ENCODE results near the gene NHERF1.
A peak's percentile ranks its signal among the peaks of the same experiment; 100 is the strongest.

The NHERF1 gene

DNA sequence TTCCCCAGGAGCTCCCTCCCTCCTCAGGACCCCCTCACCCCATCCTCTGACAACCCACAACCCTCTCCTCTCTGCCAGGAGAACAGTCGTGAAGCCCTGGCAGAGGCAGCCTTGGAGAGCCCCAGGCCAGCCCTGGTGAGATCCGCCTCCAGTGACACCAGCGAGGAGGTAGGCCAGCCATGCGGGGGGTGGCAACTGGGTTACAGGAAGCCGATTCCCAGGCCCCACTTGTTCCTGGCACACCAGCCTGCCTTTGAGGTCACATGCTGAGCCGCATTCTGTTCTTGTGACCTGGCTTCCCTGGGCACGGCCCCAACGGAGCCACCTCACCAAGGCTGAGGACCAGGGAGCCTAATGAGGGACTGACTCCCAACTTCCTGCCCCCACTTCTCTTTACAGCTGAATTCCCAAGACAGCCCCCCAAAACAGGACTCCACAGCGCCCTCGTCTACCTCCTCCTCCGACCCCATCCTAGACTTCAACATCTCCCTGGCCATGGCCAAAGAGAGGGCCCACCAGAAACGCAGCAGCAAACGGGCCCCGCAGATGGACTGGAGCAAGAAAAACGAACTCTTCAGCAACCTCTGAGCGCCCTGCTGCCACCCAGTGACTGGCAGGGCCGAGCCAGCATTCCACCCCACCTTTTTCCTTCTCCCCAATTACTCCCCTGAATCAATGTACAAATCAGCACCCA, 19.8 kb downstream of the NHERF1 start:
- no peak for DNase-seq (ENCODE audit: low read depth in 2 of 2)

- DNase-seq (ENCODE audit: low read depth in 2 of 2), result no peak
Measured at GRCh38 chr17:74768763-74769114, 20.3 kb downstream of the NHERF1 start.

GRCh38 chr17:74769266-74769855, 20.9 kb downstream of the NHERF1 start:
- no peak for DNase-seq (ENCODE audit: low read depth in 2 of 2)

- DNase-seq (ENCODE audit: low read depth in 2 of 2), result no peak
Measured at GRCh38 chr17:74769856-74770497, 21.5 kb downstream of the NHERF1 start.

DNA sequence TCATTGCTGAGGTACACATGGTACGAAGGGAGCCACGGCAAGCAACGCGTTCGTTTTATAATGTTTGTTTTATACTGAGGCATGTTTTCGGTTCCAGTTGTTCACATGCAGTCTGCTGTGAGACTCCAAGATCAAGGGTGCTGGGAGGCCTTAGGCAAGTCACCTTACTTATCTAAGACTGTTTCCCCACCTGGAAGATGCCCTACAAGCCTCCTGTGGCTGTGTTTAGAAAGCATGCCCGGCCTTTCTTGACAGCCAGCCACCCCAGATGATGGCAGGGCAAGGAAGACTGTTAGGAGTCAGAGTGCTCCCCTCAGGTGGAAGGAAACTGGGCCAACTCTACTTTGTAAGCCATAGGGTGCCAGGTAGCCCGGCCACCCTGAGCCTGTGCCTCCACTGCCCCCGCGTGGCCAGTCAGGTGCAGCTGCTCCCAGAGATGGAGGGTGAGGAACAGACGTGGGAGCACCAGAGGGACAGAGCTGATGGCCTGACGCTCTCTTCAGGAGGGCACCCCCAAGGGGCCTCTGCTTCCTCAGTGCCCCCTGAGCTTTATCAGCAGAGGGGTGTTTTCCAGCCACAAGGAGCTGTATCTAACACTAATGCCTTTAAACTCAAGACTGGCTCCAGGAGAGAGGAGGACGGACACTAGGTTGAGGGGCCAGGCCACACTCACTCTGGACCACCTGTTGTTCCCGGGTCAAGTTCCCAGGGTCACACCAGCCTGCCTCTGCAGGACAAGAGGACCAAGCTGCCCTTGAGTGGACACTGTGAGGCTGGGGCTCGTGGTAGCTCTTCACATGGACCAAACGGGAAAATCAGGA, 22.3 kb downstream of the NHERF1 start:
- peak in 1 of 2 donors; percentile 48 for DNase-seq (ENCODE audit: low read depth in 2 of 2)

- DNase-seq (ENCODE audit: low read depth in 2 of 2), result no peak
Measured at GRCh38 chr17:74771319-74771914, 23.0 kb downstream of the NHERF1 start.

DNA sequence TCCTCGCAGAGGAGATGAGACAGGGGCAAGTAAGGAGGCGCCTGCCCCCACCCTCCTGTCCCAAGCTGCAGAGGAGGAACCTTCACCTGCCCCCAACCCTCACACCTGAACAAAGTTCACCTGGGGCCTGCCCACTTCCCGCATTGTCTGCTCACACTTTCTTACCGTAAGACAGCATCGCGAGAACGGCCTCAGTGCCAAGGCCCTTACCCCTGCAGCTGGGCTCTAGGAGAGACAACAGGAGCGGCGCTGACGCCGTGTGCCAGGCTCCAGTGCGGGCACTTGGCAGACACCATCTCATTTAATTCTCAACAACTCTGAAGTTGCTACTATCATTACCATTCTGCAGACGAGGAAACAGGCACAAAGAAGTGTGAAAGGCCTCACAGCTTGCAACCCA, 23.6 kb downstream of the NHERF1 start:
- DNase-seq (ENCODE audit: low read depth in 2 of 2), result no peak

- DNase-seq (ENCODE audit: low read depth in 2 of 2), result no peak
Measured at GRCh38 chr17:74773414-74773813, 25.0 kb downstream of the NHERF1 start.

- DNase-seq (ENCODE audit: low read depth in 2 of 2), result no peak
Measured at GRCh38 chr17:74773871-74774286, 25.5 kb downstream of the NHERF1 start.

DNA sequence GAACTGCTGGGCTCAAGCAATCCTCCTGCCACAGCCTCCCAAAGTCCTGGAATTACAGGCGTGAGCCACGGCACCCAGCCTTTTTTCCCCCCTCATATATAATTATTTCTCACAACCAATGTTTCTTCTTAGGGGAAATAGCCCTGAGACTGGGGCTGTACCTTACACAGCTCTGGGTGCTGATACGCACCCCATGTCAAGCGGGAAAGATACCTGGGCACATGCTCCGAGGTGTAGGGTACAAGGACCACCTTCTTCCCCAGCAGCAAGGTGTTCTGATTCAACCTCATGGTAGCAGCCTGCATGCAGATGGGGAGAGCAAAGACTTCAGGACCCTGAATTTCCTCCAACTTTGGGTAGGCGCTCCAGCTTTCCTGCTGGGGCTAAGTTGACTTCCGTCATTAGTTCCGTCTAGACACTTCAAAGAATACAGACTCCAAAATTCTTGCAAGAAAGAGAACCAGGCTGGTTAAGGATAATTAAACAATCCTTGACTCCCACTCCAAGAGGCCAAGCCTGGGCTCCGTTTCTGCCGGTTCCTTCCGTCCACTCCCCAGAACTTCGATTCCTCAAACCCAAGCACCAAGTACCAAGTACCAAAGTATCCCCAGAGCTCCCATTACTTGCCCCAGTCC, 27.1 kb downstream of the NHERF1 start:
- DNase-seq (ENCODE audit: low read depth in 2 of 2), result no peak

DNA sequence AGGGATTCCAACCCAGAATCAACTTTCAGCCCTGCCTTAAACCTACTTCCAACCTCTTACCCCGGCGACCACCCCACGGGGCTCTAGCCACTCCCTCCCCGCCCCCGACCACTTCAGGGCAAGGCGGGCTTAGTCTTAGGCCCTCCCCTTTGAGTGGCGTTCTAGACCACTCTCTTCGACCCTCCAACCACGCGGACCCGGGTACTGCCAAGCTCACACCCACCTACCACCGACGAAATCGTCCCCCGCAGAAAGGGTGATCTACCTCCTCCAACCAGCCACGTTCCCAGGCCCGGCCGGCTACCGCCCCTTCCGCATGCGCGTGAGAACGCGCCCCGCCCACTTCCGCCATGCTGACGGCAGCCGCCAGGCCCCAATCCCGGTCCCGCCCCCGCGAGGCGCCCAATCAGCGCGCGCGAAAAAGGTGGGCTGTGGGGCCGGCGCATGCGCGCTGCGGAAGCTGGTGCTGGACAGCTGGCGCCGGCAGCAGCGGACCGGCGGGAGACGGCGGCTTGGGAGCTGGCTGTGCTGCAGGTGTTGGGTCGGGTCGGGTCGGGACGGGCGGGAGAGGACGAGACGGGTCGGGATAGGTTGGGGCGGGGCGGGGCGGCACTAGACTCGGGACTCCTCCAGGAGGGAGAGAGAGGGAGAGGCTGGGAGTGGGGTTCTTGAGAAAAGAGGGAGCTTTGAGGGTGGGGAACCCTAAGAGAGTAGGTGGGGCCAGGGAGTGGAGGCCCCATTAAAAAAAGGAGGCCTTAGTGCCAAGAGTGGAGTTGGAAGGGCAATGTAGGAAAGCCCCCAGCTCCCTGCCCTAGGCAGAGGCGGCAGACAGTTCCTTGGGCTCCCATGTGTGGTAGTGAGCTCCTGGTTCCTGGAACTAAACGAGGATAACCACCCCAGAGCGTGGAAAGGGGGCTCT, 27.9 kb downstream of the NHERF1 start, which contains the start of gene NAT9:
Gene NAT9, minus strand, starts transcription at position 302 of the 919 bp plus-strand sequence. CDS start 647 bp downstream, outside the sequence.
- peak; percentile 99 for DNase-seq (ENCODE audit: low read depth in 2 of 2)

DNA sequence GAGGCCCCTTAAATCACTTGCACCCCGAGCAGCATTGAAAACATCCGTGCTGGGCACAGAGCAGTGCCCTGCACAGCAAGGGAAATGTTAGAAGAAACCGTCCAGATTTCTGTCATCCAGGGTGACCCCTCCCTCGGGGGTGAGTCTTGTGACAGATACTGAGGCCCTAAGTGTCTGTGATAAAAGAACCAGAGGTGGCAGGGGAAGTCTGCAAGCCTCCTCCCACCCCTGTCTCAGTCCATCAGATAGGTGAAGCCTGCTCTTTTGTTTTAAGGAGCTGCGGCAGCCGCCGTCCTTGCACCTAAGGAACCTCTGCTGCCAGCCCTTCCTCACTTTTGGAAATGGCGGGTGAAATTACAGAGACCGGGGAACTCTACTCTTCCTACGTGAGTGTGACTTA, 28.6 kb downstream of the NHERF1 start:
- DNase-seq (ENCODE audit: low read depth in 2 of 2), result no peak

- DNase-seq (ENCODE audit: low read depth in 2 of 2), result no peak
Measured at GRCh38 chr17:74777901-74778515, 29.6 kb downstream of the NHERF1 start.

DNA sequence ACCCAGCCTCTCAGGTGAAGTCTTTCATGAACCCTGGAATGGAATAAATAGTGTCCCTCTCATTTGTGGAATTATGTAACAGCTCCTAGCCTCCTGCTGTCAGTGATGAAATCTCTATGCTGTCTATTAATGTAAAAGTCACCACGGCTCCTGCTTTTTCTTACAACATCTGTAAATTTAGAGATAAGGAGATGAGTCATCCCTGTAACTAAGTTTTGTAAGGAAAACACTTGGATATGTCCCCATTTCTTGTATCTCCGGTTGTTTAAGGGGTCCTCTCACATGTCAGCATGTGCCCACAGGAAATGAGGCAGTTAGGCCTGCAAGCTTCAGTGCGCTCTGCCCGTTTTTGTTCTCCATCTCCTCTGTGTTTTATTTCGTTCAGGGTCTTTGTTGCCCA, 30.5 kb downstream of the NHERF1 start:
- DNase-seq (ENCODE audit: low read depth in 2 of 2), result no peak

DNA sequence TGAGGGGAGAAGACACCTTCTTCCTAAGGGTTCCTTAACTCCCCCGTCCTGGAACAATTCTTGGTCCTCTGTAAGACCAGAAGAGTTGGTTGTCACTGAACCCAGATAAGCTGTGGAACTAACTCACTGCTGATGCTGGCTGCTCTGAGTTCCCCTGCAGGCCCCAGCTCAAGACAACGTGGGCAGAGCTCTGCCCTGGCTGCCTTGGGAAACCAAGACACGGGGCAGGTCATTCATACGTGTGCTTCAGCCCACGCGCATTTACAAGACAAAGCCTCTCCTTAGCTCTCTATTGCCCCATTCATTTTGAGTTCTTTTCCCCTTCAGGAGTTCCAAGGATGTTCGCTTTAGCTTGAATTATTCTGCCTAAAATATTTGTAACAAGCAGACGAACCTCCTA, 31.1 kb downstream of the NHERF1 start:
- no peak for DNase-seq (ENCODE audit: low read depth in 2 of 2)

DNA sequence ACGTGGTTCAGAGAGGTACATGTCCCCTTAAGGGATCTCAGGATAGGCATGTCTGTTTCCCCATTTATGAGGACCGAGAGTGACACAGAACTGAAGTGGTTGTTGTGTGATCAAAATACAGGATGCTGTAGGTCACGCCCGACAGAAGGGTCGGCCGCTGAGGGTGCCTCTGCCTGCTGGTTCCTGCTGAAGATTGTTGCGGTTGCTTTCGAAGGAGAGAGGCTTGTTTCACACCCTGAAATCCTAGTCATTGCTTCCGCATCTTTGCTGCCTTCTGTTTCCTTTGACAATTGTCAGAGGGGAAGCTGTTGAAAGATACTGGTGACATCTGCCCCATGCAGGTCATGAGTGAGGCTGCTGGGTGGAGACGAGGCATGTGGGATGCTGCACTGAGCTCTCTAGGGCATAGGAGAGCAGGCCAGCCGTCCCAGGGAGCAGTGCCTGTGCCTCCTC, 31.5 kb downstream of the NHERF1 start:
- peak; percentile 58 to 59 for DNase-seq (ENCODE audit: low read depth in 2 of 2)

DNA sequence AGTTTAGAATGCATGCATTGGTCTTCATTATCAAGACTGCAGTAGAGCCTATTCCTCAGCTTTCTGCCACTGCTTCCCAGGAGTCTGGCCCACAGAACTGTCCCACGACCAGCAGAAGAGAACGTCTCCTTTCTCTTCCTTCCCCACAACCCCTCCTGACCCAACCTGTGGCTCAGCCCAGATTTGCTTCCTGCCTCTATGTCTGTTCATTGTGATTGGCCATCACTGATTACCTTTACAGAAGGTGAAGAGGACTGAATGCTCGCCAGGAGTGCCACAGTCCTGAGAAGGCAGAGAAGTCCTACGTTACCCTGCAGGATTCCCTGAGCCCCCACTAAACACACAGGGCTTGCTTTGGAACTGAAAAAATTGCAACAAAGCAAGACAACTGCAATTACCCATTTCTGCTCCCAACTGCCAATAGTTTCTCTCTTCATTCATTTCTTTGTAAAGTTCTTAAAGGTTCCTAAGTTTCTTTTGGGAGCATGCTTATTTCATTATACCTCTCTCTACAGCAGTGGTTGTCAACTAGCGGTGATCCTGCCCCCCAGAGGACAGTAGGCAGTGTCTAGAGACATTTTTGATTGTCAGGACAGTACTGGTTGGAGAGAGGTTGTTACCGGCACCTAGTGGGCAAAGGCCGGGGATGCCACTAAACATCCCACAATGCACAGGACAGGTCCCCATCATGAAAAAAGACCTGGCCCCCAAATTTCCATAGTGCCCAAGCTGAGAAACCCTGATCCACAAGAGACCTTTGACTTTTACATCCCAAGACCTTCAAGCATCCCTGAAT, 32.2 kb downstream of the NHERF1 start:
- no peak for DNase-seq (ENCODE audit: low read depth in 2 of 2)

DNA sequence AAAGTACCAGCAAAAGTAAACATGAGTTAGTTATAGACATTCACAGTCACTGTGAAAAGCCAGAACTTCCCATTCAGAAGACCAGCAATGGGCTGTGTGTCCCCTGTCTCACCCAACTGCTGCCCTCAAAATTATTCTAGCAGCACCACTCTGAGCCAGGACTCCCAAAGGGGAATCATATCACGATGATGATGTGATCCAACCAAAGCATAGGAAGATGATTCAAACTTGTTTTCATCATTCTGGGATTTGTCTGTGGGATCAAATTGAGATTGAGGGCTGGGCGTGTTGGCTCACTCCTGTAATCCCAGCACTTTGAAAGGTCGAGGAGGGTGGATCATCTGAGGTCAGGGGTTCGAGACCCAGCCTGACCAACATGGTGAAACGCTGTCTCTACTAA, 34.1 kb downstream of the NHERF1 start:
- no peak for DNase-seq (ENCODE audit: low read depth in 2 of 2)
